H7 (cell line): ENCODE measurements around the gene GTSF1L. TPM values are rescaled to one million over a fixed set of nuclear protein-coding genes. Genes with fewer than 3 reads are reported as not detected.

Experiments used
- DNase-seq: peaks from one replicate; pipeline ENCODE4 v3.0.0; 2012
- H3K27me3 ChIP-seq: 2 replicates; pipeline ENCODE4 v1.6.0; 2011; ENCODE audit warnings: mild to moderate bottlenecking, low read length; ENCODE audit not compliant: control insufficient read depth, insufficient read depth
- H3K36me3 ChIP-seq: replicated peaks from 2 replicates; pipeline ENCODE4 v1.5.1; 2011; ENCODE audit warnings: low read length; ENCODE audit not compliant: control insufficient read depth, insufficient read depth
- H3K4me3 ChIP-seq: 2 replicates; pipeline ENCODE4 v1.5.1; 2011; ENCODE audit warnings: low read depth, mild to moderate bottlenecking, control low read depth, low read length, moderate library complexity; ENCODE audit not compliant: insufficient read depth
- total RNA-seq: library from RNA; depleted of rRNA; stranded (reverse); fragments of >200 nt; shearing (Covaris generic); gene quantifications from 2 replicates; pipeline ENCODE4 v1.2.3, GENCODE V29; 2014; rRNA removed

GTSF1L gene
- total RNA-seq, 1 experiment from 2014 or later, result not detected

DNA sequence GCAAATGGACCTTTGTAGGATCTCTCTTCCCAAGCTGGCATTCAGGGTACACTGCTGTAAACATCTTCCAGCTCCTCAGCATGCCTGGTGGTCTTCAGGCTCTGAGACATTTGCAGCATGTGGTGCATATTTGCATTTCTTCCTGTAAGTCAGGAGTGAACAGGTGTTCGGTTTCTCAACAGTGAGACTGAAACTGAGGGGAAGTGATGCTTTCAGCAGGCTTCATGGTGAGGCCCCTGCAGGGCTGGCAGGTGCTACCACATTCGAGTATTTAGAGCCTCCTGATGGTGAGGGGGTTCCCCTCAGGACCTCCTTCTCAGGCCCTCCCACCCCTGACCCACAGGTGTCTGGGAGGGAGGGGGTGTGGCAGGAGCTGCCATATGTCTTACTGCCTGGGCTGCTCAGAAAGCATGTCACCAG, 44.8 kb downstream of the GTSF1L start:
- Histone ChIP-seq H3K27me3 (no peaks in the 10 kb centered on the region), H3K4me3 (no peak overlapping the region), H3K36me3 (peaks cover 15% of the 10 kb centered on the region)
- peak; percentile 1 for DNase-seq

DNA sequence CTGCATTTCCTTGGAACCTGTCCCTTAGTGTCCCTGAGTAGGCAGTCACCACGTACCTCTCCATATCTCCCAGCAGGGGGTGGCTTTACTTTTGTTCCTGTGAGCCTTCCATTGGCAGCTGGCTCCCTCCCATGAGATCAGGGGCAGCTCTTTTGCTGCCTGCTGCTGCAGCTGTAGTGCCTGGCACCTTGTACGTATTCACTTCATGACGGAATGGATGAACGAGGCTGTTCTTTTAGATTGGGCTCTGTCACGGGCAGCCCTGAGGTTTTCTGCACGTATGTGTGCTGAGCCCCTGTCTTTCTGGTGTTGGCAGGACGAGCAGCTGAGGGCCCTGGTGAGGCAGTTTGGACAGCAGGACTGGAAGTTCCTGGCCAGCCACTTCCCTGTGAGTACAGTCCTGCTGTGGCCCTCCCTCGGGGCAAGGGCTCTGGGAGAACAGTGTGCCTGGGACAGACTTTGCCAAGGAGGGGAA, 45.3 kb downstream of the GTSF1L start:
- H3K36me3 ChIP-seq, result peaks cover 14% of the 10 kb centered on the region
- peak; percentile 34 for DNase-seq
- H3K27me3 ChIP-seq, result no peaks in the 10 kb centered on the region
- H3K4me3 ChIP-seq, result no peak overlapping the region

DNA sequence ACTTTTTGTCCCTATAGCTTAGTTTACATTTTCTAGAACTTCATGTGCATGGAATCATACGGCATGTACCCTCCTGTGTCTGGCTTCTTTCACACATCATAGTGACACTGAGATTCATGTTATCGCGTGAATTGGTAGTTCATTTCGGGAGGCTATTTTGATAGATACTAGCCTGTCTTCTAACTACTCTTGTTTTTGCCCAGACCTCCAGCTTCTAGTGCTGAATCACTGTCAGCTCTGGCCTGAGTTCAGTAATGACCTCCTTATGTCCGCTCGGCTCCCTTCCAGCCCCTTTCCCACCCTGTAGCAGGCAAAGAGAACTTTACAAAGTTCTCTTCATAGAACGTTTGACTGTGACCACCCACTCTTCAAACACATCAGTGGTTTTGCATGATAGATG, 45.8 kb downstream of the GTSF1L start:
- DNase-seq, result peak; percentile 2
- no peak overlapping the region for H3K4me3 ChIP-seq
- peaks cover 12% of the 10 kb centered on the region for H3K36me3 ChIP-seq
- H3K27me3 ChIP-seq, result no peaks in the 10 kb centered on the region

DNA sequence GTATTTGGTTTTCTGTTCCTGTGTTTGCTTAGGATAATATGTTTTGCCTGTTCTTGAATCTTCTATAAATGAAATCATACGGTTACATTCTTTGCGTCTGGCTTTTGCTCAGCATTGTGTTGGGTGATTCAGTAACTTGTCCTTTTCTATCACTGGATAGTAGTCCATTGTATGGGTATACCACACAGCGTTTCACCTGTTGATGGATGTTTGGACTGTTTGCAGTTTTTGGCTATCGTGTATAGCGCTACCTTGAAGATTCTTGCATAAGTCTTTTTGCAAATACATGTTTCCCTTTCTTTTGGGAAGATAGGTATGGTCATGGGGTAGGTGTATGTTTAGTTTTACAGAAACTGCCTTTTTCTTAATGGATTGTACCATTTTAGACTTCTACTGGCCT, 50.4 kb downstream of the GTSF1L start:
- no peak for DNase-seq
- no peaks in the 10 kb centered on the region for H3K27me3 ChIP-seq
- H3K4me3 ChIP-seq, result no peak overlapping the region
- H3K36me3 ChIP-seq, result peaks cover 6% of the 10 kb centered on the region

Other genes starting within 250 kb of the GTSF1L start
- 6.3 and 17.7 TPM in 2 replicates for gene L3MBTL1, start 219.3 kb downstream of the GTSF1L start, total RNA-seq
- gene SGK2, start 168.0 kb downstream of the GTSF1L start, total RNA-seq, result 0.07 TPM in 1 of 2 replicates, not detected in the other
- gene IFT52, start 136.1 kb downstream of the GTSF1L start, total RNA-seq, result 27.6 and 42.6 TPM in 2 replicates
- 76.2 and 111 TPM in 2 replicates for gene MYBL2, start 59.9 kb downstream of the GTSF1L start, total RNA-seq
- 1.6 and 2.1 TPM in 2 replicates for gene TOX2, start 187.8 kb upstream of the GTSF1L start, total RNA-seq